ENCODE measurements around the gene ZNF521.

DNA sequence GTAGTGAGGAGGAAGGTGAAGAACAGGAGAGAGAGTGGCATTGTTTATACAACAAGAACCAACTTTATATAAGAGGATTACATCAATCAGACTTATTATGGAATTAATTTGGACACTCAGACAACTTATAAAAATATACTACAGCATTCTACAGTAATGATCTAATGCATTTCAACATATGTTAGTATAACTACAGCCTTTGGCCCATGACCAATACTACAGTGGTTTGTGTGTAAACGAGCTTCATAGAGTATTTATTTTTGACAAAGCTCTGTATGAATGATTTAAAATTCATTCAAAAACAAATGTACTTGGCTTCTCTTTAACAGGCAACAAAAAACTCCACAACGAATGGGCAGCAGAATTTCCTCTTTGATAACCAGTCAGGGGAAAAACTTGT lies 72.8 kb downstream of the ZNF521 start:
- TF ChIP-seq YY1 (IDR thresholded peaks at IDR 0.05): no peak
- TF ChIP-seq, protein P1, sequence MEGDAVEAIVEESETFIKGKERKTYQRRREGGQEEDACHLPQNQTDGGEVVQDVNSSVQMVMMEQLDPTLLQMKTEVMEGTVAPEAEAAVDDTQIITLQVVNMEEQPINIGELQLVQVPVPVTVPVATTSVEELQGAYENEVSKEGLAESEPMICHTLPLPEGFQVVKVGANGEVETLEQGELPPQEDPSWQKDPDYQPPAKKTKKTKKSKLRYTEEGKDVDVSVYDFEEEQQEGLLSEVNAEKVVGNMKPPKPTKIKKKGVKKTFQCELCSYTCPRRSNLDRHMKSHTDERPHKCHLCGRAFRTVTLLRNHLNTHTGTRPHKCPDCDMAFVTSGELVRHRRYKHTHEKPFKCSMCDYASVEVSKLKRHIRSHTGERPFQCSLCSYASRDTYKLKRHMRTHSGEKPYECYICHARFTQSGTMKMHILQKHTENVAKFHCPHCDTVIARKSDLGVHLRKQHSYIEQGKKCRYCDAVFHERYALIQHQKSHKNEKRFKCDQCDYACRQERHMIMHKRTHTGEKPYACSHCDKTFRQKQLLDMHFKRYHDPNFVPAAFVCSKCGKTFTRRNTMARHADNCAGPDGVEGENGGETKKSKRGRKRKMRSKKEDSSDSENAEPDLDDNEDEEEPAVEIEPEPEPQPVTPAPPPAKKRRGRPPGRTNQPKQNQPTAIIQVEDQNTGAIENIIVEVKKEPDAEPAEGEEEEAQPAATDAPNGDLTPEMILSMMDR (IDR thresholded peaks at IDR 0.05; ENCODE audit: low read depth, low read length, missing input control): no peak
- TF ChIP-seq HNF4A (conservative IDR thresholded peaks at IDR 0.05): no peak
- no peak for TF ChIP-seq TAF1 (conservative IDR thresholded peaks at IDR 0.05)
- TF ChIP-seq, protein P2, sequence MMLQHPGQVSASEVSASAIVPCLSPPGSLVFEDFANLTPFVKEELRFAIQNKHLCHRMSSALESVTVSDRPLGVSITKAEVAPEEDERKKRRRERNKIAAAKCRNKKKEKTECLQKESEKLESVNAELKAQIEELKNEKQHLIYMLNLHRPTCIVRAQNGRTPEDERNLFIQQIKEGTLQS (IDR thresholded peaks at IDR 0.05): no peak
- no peak for TF ChIP-seq GABPA (IDR thresholded peaks at IDR 0.05 in 1 of 2, conservative IDR thresholded peaks at IDR 0.05 in 1 of 2)
- TF ChIP-seq, protein P3, sequence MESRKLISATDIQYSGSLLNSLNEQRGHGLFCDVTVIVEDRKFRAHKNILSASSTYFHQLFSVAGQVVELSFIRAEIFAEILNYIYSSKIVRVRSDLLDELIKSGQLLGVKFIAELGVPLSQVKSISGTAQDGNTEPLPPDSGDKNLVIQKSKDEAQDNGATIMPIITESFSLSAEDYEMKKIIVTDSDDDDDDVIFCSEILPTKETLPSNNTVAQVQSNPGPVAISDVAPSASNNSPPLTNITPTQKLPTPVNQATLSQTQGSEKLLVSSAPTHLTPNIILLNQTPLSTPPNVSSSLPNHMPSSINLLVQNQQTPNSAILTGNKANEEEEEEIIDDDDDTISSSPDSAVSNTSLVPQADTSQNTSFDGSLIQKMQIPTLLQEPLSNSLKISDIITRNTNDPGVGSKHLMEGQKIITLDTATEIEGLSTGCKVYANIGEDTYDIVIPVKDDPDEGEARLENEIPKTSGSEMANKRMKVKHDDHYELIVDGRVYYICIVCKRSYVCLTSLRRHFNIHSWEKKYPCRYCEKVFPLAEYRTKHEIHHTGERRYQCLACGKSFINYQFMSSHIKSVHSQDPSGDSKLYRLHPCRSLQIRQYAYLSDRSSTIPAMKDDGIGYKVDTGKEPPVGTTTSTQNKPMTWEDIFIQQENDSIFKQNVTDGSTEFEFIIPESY (IDR thresholded peaks at IDR 0.05): no peak
